Subcutaneous adipose tissue (tissue), 4 donors: Measurements from ENCODE around the gene ORAI2. TPM values are rescaled to one million over a fixed set of nuclear protein-coding genes. Genes with fewer than 3 reads are reported as not detected.

Experiments
- CTCF ChIP-seq: fragments of 450-650 bp; IDR thresholded peaks from one replicate; pipeline ENCODE4 v1.5.1; 2016; ENCODE audit warnings: low read depth, mild to moderate bottlenecking, control low read depth, antibody characterized with exemption, moderate library complexity
- total RNA-seq, 4 donors: library from RNA; depleted of rRNA; stranded (reverse); fragments of >200 nt; gene quantifications; one replicate each; pipeline ENCODE4 v1.1.0, GENCODE V29; 2016

ORAI2 gene
- total RNA-seq, 4 donors from 2014 or later: 2.0 to 26.0 (median 6.4) TPM

GRCh38 chr7:102468478-102469350 is 35.3 kb downstream of the ORAI2 start:
- TF ChIP-seq CTCF: no peak

- no peak for TF ChIP-seq CTCF
Measured at GRCh38 chr7:102469351-102469971, 36.1 kb downstream of the ORAI2 start.

GRCh38 chr7:102469972-102470825 is 36.8 kb downstream of the ORAI2 start:
- no peak for TF ChIP-seq CTCF

GRCh38 chr7:102471791-102472125 is 38.4 kb downstream of the ORAI2 start:
- no peak for TF ChIP-seq CTCF

GRCh38 chr7:102472126-102473041 is 39.0 kb downstream of the ORAI2 start:
- TF ChIP-seq CTCF: no peak

- TF ChIP-seq CTCF: no peak
Measured at GRCh38 chr7:102473271-102473991, 40.1 kb downstream of the ORAI2 start.
